Fibroblast of skin of right quadriceps (primary cell): ENCODE results near the gene SLC15A4.

ENCODE experiments used
- DNase-seq: peaks from one replicate; pipeline ENCODE4 v3.0.0-alpha.2; 2013

Gene SLC15A4

GRCh38 chr12:128791395-128792322 is 32.1 kb downstream of the SLC15A4 start:
- DNase-seq: no peak

GRCh38 chr12:128790653-128791373 is 32.9 kb downstream of the SLC15A4 start:
- DNase-seq: peak; percentile 44

DNA sequence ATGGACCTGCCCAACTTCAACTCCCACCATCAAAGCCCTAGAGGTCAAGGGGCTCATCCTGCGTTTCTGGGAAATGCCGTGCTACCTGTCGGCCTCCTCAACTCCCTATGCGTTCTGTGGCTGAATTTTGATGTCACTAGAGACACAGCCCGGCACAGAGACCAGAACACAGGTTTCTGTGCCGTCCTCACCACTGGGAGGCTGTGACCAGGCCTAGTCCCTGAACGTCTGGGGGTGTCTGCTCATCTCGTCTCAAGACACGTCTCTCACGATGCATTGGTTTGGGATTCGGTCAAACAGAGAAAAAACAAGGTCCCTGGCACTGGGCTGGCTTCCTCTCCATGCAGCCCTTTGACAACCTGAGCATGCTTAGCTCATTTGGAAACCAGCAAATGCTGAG is 33.5 kb downstream of the SLC15A4 start:
- DNase-seq: no peak

GRCh38 chr12:128789356-128789929 is 34.3 kb downstream of the SLC15A4 start:
- no peak for DNase-seq

- no peak for DNase-seq
Observed at GRCh38 chr12:128787827-128788226, 35.9 kb downstream of the SLC15A4 start.

DNA sequence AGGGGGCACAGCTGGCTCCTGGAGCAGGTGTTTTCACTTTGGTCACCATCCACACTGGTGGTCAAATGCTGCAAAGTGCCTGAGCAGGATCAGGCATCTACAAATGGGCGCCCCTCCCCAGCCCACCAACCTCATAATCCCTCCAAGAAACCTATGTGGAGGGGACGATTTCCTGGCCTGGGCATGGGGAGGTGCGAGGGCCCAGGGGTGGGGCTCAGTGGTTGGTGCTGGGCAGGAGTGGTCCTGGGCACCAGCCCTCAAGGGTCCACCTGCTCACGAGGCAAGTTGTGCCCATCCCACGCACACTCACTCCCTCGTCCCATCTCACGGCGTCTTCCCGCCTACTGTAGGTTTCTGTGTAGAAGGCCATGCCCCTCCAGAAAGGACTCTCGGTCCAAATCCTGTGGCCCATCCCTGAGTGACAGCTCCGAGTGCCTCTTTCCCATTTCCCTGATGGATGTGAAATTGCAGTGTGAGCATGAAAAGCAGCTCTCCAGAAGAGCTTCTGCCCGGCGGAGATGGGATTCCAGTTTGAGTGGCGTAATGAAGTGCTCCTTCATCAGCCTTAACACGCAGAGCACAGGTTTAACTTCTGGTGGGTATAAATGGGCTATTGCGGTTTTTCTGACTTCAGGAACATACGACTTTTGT is 36.9 kb downstream of the SLC15A4 start:
- no peak for DNase-seq

GRCh38 chr12:128784030-128784760 is 39.6 kb downstream of the SLC15A4 start:
- DNase-seq: peak; percentile 10

DNA sequence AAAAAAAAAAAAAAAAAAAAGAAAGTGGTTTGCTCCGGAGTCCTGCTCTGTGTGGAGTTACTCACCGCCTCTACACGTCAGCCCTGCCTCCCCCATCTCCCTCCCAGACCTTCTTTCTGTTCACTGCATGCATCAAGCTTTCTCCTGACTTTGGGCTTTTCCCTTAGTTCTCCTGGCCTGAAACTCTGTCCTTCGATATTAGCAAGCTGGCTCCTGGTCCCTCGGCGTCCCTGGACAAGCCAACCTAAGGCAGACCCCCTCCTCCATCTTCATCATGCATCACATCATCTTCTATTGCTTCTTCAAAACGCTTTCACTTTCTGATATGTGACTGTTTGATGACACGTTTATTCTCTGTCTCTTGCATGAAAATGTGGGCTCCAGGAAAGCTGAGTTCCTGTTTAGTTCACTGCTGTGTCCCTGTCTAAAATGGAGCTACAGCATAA is 40.6 kb downstream of the SLC15A4 start:
- DNase-seq: peak; percentile 28

- DNase-seq: no peak
Observed at GRCh38 chr12:128779901-128780300, 43.9 kb downstream of the SLC15A4 start.

- no peak for DNase-seq
Observed at GRCh38 chr12:128772249-128772648, 51.5 kb downstream of the SLC15A4 start.

- DNase-seq: peak; percentile 40
Observed at GRCh38 chr12:128771681-128772080, 52.1 kb downstream of the SLC15A4 start.

DNA sequence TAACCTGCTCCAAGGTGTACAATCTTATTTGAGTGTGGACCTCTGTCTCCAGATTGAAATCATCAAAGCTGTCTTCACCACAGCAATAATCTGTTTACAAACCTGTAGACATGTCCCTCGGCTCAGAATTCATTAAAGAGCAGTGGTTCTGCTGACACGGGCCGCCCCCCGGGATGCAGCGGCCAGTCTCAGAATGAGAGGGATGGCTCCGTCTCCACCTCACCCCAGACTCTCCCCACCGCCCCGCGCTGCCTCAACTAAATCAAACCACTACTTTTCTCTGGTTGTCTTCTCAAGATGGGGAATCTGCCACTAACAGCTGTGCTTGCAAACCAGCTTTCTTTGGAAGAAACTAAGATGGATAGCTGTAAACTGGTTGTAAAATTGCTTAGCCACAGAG is 56.2 kb downstream of the SLC15A4 start:
- DNase-seq: no peak

GRCh38 chr12:128766738-128767501 is 56.8 kb downstream of the SLC15A4 start:
- no peak for DNase-seq

- DNase-seq: no peak
Observed at GRCh38 chr12:128763395-128763794, 60.4 kb downstream of the SLC15A4 start.

DNA sequence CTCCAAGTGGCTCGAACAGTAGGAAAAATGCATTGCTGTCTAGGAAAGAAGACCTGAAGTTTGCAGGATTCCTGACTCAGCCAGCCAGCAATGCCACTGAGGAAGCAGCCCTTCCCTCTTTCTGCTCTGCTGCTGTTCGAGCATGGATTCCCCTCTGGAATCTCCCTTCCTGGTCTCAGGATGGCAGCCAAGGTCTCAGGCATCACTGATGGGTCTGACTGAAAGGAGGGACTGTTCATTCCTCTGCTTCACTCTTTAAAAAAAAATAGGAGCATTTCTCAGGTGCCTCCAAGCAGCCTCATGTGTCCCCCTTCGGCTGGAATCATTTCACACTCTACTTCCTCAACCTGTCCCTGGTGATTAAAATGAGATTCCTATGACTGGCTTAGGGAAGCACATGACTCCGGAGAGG is 62.4 kb downstream of the SLC15A4 start:
- DNase-seq: no peak

DNA sequence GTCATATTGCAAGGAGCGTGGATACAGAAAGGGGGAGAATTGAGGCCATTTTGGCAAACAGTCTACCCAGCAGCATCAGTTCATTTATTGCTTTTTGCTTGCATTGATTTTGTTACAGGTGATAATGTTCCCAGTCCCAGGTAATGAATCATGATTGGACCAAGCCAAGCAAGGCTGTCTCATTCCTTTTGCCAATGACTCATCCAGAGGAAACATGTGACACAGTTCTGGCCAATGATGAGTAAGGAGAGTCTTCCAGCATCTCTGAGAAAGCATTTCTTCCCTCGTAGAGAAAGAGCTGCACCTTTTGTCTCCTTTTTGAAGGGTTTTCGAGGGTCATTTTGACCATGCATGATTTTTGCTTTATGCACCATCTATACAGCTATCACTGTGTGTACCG is 68.2 kb downstream of the SLC15A4 start:
- DNase-seq: no peak

GRCh38 chr12:128754275-128754674 is 69.5 kb downstream of the SLC15A4 start:
- no peak for DNase-seq

GRCh38 chr12:128753438-128753837 is 70.3 kb downstream of the SLC15A4 start:
- no peak for DNase-seq

DNA sequence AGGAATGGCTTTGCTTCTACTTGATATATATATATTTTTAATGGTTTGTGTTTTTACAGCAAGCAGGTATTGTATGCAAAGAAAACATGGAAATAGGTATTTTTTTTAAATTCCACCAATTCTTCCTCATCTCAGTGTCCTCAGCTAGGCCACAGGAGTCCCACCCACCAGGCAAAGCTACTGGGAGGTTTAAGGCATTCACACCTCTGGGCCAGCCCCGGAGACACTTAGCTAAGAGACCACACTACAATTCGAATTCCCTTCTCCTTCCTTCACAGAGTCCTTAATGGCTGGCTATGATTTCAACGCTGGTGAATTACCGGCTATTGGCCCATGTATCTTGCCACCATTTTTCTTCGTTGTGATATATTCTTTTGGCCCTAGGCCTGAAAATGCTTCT is 71.4 kb downstream of the SLC15A4 start:
- no peak for DNase-seq

- no peak for DNase-seq
Observed at GRCh38 chr12:128747441-128747840, 76.3 kb downstream of the SLC15A4 start.
